BE2C (cell line): ENCODE data around the gene LTB4R2.

Experiments used
- DNase-seq: peaks from one replicate; pipeline ENCODE4 v3.0.0-alpha.2; 2020
- H3K27me3 ChIP-seq: fragments of 250-450 bp; sonication (Bioruptor Pico); 2 replicates; pipeline ENCODE4 v1.5.1; 2020; ENCODE audit warnings: mild to moderate bottlenecking
- H3K36me3 ChIP-seq: fragments of 250-450 bp; sonication (Bioruptor Pico); 2 replicates; pipeline ENCODE4 v1.5.1; 2020; ENCODE audit warnings: mild to moderate bottlenecking
- H3K4me1 ChIP-seq: fragments of 250-450 bp; sonication (Bioruptor Pico); 2 replicates; pipeline ENCODE4 v1.5.1; 2020
- H3K4me3 ChIP-seq: 2 replicates; pipeline ENCODE4 v1.5.1; 2011; ENCODE audit warnings: low read depth, low read length
- H3K9me3 ChIP-seq: fragments of 250-450 bp; sonication (Bioruptor Pico); 2 replicates; pipeline ENCODE4 v1.5.1; 2020
- TF ChIP-seq, protein P1 (sequence below): IDR thresholded peaks from 2 replicates; pipeline ENCODE4 v1.5.1; 2012; ENCODE audit warnings: mild to moderate bottlenecking, low read depth, low read length

LTB4R2 gene

DNA sequence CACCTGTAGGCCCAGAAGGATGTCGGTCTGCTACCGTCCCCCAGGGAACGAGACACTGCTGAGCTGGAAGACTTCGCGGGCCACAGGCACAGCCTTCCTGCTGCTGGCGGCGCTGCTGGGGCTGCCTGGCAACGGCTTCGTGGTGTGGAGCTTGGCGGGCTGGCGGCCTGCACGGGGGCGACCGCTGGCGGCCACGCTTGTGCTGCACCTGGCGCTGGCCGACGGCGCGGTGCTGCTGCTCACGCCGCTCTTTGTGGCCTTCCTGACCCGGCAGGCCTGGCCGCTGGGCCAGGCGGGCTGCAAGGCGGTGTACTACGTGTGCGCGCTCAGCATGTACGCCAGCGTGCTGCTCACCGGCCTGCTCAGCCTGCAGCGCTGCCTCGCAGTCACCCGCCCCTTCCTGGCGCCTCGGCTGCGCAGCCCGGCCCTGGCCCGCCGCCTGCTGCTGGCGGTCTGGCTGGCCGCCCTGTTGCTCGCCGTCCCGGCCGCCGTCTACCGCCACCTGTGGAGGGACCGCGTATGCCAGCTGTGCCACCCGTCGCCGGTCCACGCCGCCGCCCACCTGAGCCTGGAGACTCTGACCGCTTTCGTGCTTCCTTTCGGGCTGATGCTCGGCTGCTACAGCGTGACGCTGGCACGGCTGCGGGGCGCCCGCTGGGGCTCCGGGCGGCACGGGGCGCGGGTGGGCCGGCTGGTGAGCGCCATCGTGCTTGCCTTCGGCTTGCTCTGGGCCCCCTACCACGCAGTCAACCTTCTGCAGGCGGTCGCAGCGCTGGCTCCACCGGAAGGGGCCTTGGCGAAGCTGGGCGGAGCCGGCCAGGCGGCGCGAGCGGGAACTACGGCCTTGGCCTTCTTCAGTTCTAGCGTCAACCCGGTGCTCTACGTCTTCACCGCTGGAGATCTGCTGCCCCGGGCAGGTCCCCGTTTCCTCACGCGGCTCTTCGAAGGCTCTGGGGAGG is 985 bp downstream of the LTB4R2 start, which contains the start of gene LTB4R:
TSS of gene LTB4R (plus strand) at position 857 of the 959 bp plus-strand sequence. CDS start 4,150 bp downstream, outside the sequence.
- DNase-seq = no peak
- TF ChIP-seq, protein P1, sequence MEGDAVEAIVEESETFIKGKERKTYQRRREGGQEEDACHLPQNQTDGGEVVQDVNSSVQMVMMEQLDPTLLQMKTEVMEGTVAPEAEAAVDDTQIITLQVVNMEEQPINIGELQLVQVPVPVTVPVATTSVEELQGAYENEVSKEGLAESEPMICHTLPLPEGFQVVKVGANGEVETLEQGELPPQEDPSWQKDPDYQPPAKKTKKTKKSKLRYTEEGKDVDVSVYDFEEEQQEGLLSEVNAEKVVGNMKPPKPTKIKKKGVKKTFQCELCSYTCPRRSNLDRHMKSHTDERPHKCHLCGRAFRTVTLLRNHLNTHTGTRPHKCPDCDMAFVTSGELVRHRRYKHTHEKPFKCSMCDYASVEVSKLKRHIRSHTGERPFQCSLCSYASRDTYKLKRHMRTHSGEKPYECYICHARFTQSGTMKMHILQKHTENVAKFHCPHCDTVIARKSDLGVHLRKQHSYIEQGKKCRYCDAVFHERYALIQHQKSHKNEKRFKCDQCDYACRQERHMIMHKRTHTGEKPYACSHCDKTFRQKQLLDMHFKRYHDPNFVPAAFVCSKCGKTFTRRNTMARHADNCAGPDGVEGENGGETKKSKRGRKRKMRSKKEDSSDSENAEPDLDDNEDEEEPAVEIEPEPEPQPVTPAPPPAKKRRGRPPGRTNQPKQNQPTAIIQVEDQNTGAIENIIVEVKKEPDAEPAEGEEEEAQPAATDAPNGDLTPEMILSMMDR = no peak
- H3K9me3 ChIP-seq = peaks cover 2% of the 10 kb centered on the region
- peaks cover under 1% of the 10 kb centered on the region; the same call in 1 of the 2 replicates for H3K4me1 ChIP-seq
- peaks cover 5% of the 10 kb centered on the region for H3K27me3 ChIP-seq
- no peak within 1 kb of the TSS for H3K4me3 ChIP-seq
- H3K36me3 ChIP-seq = peaks cover 24% of the 10 kb centered on the region

DNA sequence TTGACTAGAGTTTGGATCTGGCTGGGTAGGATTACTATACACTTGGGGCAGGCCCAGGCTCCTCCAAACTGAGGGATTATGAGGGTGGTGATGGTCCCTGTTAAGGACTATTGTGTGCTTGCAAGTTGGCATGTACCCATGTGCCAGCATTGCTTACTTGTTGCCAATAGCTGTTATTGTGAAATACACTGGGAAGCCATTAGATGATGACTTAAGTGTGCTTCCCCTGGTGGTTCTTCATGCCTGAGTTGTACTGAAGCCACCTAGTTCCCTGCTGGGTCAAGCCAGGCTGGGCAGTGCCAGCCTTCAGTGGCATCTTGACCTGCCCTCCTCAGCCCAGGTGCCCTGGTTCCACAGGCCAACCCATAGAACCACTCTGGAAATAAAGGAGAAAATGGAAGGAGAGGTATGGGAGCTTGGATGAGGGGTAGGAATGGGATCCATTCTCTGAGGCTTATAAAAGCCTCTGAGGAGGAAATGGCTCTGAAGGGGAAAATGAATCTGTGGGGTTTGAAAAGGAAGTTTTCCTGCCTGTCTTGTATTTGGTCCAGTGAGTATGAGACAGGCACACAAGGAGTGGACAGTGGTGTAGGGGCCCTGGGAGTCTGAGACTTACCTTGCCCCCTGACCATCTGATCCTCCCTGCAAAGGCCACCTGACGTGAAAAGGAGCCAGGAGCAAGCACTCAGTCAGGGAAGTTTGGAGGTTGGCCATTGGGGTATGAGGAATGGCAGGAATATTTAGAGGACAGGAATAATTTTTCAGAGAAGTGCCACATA is 2.1 kb downstream of the LTB4R2 start:
- no peak for DNase-seq
- peaks cover 18% of the 10 kb centered on the region for H3K36me3 ChIP-seq
- TF ChIP-seq, protein P1 = no peak
- peaks cover 10% of the 10 kb centered on the region for H3K9me3 ChIP-seq
- no peak overlapping the region for H3K4me3 ChIP-seq
- peaks cover 3% of the 10 kb centered on the region for H3K4me1 ChIP-seq
- peaks cover 16% of the 10 kb centered on the region for H3K27me3 ChIP-seq

DNA sequence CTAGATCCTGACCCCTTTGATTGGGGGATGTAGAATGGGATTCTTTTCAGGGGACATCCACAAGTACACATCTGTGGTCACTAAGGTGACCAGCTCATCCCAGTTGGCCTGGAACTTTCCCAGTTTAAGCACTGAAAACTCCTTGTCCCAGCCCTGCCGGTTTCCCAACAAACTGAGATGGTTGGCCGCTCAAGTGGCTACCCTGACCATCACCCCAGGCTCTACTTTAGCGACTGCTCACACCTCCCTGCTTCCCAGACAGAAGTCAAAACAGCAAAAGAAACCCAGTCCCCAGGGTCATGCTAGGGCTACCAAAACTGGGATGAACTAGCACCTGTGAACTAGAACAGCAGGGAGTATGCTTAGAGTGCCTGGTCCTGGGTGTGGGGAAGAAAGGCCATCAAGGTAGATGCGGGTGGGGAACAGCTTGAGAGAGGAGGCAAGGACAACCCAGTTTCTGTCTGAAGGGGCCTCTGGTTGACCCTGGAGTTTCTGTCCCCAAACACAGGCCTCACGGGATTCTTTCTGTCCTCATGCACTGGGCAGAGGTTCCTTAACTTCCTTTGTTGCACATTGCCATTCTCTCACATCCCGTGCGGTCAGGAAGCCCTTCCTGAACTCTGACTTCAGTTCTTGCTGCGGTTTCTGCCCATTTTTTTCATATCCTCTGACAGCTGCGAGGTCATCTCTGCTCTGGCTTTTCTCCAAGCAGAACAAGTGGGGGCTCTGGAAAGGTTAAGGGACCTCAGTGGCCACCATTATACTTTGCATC is 3.0 kb downstream of the LTB4R2 start:
- Histone ChIP-seq H3K4me3 (no peak overlapping the region), H3K36me3 (peaks cover 9% of the 10 kb centered on the region), H3K27me3 (peaks cover 25% of the 10 kb centered on the region), H3K9me3 (peaks cover 10% of the 10 kb centered on the region), H3K4me1 (peaks cover 3% of the 10 kb centered on the region)
- no peak for DNase-seq
- TF ChIP-seq, protein P1 = no peak

DNA sequence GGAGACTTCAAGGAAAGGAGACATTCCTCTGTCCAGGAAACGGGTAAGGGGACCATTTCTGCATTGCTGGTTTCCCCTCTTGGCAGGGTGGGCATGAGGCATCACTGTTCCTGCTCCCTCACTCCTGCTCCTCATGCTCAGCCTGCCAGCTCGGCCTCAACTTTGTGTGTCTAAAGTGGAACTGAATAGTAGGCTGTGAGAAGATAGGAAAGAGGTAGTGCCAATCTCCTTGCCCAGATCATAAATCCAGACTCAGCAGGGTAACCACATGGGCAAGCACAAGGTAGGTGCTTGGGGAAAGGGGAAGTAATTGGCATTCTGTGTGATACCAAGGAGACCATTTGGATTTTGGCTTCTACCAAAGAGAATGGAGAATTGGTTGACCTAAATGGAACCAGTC is 4.0 kb downstream of the LTB4R2 start:
- TF ChIP-seq, protein P1 = no peak
- H3K4me1 ChIP-seq = peaks cover 3% of the 10 kb centered on the region

DNA sequence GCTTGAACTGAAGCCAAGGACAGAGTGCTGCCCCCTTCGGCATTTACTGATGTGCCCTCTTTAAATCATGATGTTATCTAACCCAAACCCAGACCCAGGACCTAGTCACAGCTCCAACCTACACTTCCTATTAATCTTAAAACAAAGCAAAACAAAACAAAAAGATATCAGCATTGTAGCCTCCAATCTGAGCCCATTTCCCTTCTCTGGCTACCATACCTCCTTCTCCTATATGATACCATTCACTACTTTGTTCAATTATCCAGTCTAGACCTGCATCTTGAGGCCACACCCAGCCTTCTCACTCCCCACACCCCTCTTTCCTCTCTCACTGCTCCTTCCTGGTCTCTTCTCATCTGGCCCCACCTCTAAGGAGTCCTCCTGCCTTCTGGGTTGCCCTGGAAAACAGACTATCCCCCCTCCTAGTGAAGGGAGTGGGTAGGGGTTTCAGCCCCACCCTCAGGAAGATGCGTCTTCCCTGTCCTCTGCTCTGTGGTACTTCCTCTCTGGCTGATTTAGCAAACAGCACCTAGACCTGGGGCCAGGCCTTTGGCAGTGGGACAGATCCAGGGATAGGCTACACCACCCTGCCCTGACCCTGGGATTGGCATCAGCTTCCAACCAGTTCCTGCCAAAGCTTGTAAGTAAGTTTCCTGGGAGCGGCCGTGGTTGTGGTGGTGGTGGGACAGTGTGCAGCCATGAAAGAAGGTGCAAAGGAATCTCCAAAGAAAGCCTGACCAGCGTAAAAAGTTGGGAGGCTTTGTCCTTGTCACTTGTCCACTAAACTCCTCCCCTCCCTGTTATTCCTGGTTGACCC is 4.6 kb downstream of the LTB4R2 start:
- Histone ChIP-seq H3K36me3 (peaks cover 8% of the 10 kb centered on the region; the same call in 1 of the 2 replicates), H3K4me3 (no peak overlapping the region), H3K9me3 (peaks cover 10% of the 10 kb centered on the region), H3K27me3 (peaks cover 41% of the 10 kb centered on the region), H3K4me1 (peaks cover 3% of the 10 kb centered on the region)
- TF ChIP-seq, protein P1 = no peak
- DNase-seq = no peak

More for the DNA sequence above, 4.0 kb downstream of the LTB4R2 start:
- Histone ChIP-seq H3K36me3 (peaks cover 8% of the 10 kb centered on the region; the same call in 1 of the 2 replicates), H3K27me3 (peaks cover 35% of the 10 kb centered on the region), H3K9me3 (peaks cover 10% of the 10 kb centered on the region), H3K4me3 (no peak overlapping the region)
- no peak for DNase-seq
